GM21786 (cell line): ENCODE measurements around the gene WDR35.

Source experiments
- ATAC-seq: cut with Tn5 transposase; IDR thresholded peaks from one replicate; pipeline ENCODE4 v1.9.1; 2021; ENCODE audit not compliant: unreplicated experiment

WDR35 gene

DNA sequence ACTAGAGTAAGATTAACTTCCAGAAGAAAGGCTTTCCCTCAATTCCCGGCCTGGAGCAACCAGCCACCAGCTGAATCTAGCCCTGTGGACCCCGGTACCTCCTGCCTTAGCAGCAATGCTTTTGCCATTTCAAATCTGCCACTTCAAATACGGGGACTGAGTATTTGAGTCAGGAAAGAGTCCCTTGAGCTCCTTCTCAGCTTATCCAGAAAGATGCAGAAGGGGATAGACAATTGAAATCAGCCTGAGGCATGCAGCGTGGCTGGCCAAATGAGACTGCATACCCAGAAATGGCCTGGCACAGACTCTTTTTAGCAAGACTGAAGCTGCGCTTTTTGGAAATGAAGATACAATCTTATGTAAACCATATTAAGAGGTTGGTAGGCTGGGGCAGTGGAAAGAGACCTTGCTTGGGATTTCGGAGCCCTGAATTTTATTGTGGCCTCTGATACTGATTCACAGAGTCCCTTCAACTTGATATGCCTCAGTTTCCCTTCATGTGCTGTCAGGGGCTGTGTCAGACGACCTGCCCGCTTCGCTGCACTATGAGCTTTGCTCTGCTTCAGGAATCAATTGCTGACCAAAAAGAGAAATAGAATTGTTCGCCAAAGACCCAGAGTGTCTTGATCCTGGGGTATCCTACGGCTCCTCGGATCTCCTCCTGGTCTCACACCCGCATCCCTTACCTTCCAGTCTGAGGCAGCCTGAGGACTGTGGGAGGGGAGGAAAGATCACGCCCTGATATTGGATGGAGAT is 21.5 kb upstream of the WDR35 start:
- ATAC-seq, result no peak

DNA sequence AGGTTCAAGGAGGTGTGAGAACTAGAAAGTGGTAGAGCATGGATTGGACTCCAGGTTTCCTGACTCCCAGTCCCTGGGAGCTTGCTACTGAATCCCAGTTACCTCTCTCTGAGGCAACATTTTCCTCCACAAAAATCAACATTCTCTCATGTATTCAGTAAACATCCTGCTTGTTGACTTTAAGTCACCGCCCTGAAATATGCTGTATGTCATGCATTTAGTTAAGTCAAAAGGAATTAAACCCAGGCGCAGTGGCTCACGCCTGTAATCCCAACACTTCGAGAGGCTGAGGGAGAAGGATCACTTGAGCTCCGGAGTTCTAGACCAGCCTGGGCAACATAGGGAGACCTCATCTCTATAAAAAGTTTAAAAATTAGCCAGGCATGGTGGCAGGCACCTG is 18.8 kb upstream of the WDR35 start:
- no peak for ATAC-seq

DNA sequence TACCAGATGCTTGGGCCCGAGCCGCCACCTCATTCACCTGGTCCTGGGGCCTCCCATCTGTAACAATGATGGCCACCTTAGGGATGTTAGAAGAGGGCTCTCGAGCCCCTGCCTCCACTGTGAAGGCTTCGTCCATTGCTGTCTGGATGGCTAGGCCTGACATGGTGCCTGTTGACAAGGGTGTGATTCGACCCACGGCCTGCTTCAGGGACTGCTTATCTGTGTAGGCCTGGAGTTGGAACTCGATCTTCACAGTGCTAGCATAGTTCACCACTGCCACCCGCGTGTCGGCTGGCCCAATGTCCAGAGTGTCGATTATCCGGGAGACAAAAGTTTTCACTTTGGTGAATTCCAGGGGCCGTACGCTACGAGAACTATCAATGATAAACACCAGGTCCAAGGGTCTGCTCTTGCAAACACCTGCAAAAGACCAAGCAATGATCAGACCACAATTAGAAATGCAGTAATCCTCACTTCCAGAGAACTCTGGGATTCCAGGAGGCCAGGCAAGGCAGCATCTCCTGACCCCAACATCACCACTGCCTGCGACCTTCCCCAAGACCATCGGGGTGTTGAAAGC is 16.1 kb upstream of the WDR35 start:
- no peak for ATAC-seq

DNA sequence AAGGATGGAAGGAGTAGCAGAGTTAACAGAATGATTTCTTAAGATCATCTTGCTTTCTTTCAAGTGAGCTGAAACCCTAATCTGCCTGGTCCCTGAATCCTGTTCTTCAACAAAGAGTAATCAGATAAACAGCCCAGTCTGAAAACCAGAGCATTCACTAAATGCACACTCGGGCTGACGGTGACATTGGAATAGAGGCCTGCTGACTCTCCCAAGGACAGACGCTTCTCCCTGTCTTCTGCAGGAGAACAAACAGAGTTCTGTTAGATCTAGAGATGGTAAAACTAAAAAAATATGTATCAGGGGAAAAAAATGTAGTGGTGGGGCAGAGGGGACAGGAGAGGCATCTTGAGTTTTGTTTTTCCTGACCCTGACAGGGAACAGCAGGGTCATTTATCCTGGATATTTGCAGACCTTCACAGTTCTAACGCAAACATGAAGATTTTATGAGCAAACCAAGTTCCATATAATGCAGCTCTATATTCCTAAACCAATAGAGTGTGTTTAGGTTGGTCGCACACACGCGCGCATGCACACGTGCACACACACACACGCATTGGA is 15.2 kb upstream of the WDR35 start:
- ATAC-seq, result no peak

DNA sequence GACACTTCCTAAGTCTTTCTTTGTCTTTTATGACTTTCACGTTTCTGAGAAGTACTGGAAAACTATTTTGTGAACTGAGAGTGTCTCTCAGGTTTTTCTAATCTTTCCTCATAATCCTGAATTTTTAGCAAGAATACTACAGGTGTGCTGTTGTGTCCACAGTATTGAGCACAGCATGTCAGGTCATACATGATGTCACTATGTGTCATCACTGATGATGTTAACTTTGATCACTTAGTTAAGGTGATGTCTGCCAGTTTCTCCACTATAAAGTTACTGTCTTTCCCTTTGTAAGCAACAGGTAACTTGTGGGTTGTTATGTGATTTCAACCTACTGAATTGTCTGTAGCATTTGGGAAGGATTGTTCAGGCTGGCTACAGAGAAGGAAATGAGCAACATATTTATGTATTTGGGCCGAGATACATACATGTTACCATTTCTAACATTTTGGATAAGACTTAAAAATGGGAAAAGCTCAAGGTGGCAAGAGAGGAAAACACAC is 11.5 kb upstream of the WDR35 start:
- ATAC-seq, result no peak

DNA sequence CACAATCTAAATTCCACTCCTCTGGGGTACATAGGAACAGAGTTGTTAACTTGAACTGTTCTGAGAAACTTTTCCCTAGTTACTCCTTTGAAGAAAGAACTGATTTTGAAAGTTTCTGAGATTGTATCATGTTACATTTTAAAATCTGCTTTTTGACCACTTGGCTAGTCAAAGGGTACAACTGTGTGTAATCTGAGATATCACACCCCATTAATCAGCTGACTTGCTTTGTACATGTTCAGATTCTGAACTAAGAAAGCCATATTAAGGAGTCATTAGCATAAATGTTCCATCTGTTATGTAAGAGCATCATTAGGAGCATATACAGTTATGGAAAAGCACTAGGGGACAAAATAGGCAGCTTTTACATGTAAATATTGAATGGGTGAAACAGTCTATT is 3.8 kb upstream of the WDR35 start:
- no peak for ATAC-seq

DNA sequence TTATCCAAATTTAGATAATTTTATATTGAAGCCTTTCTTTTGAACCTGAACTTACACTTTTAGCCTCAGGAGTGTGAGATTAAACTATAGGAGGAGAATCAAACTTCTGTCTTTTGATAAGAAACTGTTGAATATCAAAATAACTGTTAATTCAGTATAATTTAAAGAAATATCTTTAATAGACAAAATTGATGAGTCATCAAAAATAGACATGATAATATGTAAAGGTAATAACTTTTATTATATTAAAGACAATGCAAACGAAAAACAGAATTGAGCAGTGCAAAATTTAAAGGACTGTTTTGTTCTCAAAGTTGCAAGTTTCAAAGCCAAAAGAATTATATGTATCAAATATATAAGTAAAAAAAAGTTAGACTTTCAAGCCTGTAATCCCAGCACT is 2.0 kb upstream of the WDR35 start:
- no peak for ATAC-seq

DNA sequence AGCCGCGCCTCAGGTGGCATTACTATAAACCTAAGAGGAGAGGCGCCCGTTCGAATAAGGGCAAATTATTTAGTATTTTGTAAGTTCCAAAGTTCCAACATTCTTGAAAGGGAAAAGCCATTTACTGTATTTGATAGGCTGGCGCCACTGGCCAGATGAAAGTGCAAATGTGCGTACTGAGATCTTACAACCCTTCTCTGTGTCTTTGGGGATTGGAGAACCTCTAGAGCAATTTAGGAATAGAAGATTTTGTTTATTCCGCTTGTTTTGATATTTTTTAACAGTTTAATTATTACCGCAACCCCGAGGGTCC is 467 bp upstream of the WDR35 start:
- no peak for ATAC-seq

DNA sequence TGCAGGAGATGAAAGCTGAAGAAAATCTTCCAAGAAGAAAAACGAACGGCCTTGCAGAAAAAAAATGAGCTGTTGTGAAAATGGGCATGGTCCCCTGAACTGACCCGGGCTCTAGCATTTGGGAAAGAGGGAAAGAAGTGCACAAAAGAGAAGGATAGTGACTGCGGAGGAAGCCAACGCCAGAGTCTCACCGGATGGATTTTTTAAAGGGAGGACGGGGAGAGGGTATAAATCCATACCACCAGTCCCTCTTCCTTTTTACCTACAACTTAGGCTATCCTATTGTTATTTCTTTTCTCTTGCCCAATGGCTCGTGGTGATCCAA is 601 bp downstream of the WDR35 start:
- no peak for ATAC-seq

DNA sequence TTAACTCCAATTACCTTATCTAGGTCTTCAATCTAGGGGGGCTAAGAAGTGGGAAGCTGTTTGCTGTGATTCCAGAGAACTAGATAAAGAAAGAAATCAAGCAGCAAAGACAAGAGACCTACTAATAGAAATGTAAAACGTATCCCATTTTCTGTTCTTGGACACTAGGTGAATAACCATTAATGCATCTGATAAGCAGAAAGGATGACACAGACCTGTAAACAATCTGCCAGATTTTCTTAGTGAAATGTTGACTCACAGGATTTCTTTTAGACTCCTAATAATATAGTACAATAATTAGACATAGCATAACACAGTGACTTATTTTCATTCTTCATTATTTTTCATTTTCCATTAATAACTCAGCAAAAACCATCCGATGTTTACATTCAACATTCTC is 1.3 kb downstream of the WDR35 start:
- ATAC-seq, result no peak

DNA sequence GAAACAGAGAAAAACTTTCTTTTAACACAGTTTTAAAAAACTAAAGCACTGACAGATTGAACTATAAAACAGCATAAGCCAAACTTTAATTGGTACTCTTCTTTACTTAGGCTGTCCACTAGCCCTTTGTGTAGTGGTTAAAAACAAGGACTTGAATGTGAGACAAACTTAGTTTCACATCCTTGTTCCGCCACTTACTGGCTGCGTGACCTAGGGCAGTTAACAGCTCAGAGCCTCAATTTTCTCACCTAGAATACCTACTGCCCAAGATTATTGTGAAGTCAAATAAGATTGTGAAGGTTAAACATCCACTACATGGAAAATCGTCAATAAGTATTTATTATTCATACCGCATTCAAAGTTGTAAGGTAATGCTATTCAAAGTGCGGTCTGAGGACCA is 2.0 kb downstream of the WDR35 start:
- peak; percentile 79 for ATAC-seq

DNA sequence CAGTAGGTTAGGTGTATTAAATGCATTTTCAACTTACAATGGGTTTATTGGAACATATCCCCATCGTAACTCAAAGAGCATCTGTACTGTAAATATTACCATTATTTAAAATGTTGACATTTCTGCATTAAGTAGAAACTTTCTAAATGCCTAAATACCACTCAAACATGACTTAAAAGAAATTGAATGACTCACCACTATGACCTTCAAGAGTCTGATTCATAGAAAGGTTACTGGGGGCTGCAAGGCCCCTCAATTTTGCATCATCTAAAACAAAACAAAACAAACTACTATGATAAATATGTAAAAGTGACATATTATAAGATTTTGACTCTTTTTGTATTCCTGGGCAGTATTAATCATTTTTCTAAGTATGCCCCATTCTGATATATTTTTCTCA is 7.6 kb downstream of the WDR35 start:
- no peak for ATAC-seq

DNA sequence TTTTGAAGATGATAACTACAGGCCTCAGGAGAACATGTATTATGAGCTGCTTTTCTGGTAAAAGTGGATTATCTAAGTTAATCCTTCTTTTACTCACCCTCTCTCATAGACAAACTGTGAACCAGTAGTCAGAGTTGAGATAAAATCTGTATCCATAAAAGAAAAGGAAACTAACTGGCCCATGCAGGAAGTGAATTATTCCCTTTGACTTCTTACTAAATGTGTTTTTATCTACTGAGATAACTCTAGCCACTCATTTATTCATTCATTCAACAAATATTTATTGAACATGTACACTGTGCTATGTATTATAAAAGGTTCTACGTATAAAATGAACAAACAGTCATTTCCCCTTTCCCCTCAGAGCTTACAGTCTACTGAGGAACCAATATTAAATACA is 10.0 kb downstream of the WDR35 start:
- no peak for ATAC-seq

DNA sequence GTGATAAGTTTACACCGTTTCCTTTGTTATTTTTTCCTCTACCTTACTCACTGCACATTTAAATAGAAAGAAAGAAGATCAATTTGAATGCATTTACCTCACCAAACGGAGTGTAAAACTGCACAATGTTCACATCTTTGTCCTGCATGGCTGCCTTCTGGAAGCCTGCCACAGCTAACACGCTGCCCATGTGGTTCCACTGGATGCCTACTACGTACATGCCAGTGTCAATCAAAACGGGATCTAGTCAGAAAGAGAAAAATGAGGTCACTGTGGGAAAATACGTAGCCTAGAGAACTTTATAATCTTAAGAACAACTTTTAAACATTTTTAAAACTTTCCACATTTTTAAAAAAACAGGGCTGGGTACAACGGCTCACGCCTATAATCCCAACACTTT is 16.4 kb downstream of the WDR35 start:
- ATAC-seq, result no peak

DNA sequence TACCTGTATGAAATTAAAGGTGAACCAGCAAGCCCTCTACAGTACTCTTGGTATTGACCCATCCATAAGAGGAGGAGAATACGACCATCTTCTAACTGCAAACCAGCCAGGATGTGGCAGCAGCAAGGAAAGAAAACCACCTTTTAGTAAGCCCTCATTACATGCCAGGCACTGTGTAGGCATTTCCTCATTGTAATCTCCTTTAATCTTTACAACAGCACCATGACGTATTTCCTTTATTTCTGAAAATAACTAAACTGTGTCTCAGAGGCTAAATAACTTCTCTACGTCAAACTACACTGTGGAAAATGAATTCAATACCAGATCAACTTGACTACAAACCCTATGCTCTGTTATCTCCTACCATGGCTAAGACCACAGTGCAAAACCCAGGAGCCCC is 18.2 kb downstream of the WDR35 start:
- ATAC-seq, result no peak

DNA sequence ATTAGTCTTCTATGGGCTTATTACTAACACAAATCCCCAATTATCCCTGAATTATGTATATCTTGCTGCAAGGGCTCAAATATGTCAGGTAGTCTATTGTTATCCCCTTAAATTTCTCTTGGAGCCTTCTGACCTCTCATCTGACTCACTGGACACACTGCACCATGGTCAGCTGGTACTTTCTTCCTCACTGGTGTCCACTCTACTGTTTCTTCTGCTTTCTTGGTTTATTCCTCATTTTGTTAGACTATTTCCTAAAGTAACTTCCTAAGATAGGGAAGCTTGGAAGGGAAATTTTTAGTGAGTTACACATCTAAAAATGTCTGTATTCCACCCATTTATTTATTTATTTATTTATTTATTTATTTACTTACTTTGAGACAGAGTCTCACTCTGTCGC is 26.5 kb downstream of the WDR35 start:
- no peak for ATAC-seq

DNA sequence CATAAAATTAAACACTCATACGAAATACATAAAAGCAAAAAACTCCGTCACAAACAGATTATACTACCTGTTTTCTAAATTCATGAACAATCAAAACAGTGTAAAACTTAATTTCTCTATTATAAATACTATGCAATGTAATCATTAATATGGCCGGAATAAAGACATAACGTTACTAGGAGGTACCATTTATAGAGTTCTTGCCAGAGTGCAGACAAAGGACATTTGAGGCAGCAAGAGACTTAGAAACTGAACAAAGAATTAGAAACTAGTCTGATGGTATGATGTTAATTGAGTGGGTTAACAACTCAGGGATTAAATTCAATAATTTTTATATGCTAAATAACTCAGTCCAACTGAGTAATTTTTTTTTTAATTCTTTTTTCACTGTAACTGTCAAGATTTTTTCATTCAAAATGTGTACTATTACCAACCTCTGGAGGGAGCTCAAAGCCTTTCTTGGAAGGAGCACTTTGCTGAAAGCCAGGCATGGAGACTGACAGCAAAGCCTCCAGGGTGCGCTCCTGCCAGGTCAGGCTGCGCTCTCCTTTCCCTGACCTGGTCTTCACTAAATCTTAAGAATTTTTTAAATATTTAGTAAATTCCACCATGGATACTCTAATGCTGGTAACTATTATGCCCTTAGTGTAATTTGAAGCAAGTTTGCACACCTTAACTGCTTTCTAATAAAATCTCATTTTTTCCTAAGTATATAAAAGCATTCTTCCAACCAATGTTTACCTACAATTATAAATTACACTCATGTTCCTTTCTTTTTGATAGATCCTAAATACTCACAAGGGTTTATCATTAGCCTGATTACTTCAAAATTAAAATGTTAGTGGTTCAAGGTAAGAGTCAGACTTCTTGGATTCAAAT is 34.1 kb downstream of the WDR35 start:
- ATAC-seq, result peak; percentile 84

DNA sequence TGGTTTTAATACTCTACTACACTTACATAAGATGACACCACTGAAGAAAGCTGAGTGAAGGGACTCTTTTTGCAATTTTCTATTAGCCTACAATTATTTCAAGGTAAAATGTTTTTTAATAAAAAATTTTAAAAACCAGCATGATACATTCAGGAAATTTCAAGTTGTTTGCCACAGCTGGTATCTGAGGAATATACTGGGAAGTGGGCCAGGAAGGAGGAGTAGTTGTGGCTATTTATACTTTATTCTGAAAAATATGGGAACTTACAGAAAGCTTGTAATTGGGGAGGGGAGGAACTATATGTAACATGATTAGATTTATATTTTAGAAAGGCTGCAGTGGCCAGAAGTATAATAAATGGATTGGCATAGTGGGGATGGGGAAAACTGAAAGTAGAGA is 40.8 kb downstream of the WDR35 start:
- ATAC-seq, result no peak

DNA sequence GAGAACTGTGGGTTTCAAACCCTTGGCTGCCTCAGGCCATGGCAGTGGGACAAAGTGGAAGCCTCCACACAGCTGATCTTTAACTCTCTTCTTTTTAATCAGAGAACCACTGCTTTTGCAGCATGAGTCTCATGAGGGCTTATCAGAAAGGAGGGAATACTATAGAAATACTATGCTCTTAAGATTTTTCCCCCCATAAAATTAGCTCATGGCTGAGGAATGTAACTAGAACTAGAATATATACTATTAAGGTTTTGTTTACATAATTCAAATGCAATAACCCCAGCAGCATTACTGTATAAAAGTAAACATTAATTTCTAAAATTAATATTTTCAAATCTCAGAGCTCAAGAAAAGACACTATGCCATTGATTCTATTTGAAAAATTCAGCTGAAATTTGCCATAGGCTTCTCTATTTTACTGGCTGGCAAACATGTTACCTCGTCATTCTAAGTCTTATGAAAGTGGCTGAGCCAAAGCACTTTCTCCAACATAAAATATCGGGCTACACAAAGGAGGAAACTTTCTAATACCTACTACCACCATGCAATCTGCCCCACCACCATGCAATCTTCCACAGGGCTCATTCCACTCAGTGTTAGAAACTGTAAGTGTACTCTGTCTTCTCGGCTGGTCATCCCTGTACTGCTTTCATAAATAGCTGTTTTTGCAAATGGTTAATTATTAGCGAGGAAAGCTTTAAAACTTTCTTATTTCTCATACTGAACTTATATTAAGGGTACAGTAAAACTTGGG is 42.5 kb downstream of the WDR35 start:
- no peak for ATAC-seq

DNA sequence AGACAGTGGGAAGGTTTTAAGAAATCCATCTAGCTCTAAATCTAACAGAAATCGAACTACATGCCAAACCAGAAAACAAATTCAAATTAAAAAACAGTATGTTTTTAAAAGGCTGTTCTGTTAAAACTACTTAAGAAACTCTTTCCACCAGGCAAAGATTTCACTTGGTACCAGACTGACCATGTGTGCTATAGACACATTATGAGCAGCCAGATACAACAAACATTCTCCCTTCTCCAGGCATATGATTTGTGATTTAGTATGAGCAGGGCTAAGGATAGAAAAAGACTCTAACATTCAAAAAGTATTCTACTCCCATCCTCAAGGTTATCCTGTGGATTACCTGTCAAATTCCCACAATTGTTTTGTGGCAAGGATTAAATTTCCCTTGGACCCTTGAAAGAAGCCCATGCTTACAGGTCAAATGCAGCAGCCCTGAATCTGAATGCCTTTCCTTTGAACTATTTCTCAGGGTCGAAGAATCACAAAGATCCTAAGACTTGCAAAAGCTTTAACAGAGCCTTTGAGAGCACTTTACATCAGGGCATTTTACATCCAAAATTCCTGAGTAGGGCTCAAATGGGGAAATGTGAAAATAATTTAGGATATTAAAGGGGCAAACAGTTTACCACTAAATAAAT is 45.6 kb downstream of the WDR35 start:
- no peak for ATAC-seq

DNA sequence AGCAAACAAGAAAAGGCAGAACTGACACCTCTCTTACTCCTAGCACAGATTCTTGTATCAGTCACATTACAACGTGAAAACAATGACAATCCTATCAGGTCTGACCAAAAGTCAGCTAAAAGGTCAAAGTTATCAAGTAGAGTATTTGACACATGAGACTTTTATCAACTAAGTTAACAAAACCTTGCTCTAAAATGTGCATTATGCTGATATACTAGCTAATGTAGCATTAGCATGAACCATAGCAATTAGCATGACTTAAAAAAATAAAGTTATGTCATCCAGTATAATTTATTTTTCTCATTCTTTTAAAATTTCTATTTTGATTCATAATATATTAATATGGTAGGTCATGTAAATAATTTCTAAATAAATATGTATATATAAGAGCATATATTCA is 46.7 kb downstream of the WDR35 start:
- ATAC-seq, result no peak
